HG02840 (cell line): ENCODE measurements around the gene HOXB5.

Experiments used
- ATAC-seq: cut with Tn5 transposase; IDR thresholded peaks from one replicate; pipeline ENCODE4 v1.9.1; 2021; ENCODE audit warnings: mild to moderate bottlenecking, moderate library complexity, moderate number of reproducible peaks; ENCODE audit not compliant: unreplicated experiment, low FRiP score

HOXB5 gene

DNA sequence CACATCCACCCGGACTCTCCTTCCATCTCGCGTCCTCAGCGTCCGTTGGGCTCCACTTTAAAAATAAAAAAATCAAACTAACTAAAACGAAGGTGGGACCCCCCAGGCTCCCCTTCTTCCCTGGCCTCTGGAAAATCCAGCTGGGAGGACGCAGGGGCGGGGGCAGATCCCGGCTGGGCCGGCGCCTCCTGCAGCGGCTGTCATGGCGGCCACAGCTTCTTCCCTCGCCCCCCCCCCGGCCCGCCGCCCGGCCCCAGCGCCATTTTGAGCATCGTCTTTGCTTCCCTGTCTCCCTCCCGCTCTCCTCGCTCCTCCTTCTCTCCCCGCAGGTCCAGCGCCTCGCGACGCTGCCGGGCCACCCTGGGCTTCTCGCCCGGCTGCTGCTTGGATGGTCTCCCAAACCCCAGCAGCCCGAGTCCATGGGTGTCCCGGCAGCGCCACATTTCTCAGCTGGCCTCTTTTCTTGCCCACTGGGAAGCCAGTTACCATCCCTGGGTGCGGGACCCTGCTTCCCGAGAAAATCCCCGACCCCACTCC is 51.9 kb downstream of the HOXB5 start:
- ATAC-seq: no peak
